ENCODE measurements around the gene MICU1. TPM values are rescaled to one million over a fixed set of nuclear protein-coding genes. Genes with fewer than 3 reads are reported as not detected.
A peak's percentile ranks its signal among the peaks of the same experiment; 100 is the strongest.

MICU1 gene
- total and polyA plus RNA-seq, 2 of the 13 experiments (the other 11 are each of a cell fraction or from before 2014, with no cell fraction given) = 32.5 to 56.1 TPM

DNA sequence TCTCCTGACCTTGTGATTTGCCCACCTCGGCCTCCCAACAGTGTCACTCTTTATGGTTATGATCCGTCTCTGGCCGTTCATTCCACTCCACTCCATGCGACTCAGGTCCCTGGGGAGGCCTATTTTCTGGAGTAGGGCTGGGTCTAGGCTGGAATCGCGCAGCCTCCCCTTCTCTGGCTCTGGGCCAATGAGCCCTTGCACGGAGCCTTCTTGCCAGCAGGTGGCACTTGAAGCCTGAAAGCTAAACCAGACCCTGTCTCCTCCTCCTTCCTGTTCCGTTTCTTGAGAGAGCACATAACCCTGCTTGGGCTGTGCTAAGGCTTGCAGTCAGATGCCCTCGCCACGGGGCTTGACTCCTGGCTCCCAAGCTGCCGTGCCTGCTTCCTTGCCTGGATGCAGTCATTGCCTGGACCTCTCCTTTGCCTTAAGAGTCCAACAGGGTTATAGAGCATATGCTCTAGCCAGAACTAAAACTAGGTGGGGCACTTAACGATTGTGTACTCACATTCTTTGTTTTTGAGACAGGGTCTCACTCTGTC is 261.6 kb downstream of the MICU1 start (continued):
- TF ChIP-seq DDIT3 (CRISPR knock-in tag; IDR thresholded peaks at IDR 0.05) = no peak
- TF ChIP-seq TFDP2 (CRISPR knock-in tag; IDR thresholded peaks at IDR 0.05) = no peak
- 0 out of 2 replicates have a peak, but pooled peaks have one; percentile 40 for TF ChIP-seq PPARG (CRISPR knock-in tag; conservative IDR thresholded peaks at IDR 0.05)
- TF ChIP-seq ZMAT3 (CRISPR knock-in tag; conservative IDR thresholded peaks at IDR 0.05) = no peak
- TF ChIP-seq, protein P1, sequence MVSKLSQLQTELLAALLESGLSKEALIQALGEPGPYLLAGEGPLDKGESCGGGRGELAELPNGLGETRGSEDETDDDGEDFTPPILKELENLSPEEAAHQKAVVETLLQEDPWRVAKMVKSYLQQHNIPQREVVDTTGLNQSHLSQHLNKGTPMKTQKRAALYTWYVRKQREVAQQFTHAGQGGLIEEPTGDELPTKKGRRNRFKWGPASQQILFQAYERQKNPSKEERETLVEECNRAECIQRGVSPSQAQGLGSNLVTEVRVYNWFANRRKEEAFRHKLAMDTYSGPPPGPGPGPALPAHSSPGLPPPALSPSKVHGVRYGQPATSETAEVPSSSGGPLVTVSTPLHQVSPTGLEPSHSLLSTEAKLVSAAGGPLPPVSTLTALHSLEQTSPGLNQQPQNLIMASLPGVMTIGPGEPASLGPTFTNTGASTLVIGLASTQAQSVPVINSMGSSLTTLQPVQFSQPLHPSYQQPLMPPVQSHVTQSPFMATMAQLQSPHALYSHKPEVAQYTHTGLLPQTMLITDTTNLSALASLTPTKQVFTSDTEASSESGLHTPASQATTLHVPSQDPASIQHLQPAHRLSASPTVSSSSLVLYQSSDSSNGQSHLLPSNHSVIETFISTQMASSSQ (IDR thresholded peaks at IDR 0.05; ENCODE audit: low read depth) = no peak
- TF ChIP-seq, protein P1 (CRISPR knock-in tag; IDR thresholded peaks at IDR 0.05; ENCODE audit: borderline replicate concordance) = no peak
- TF ChIP-seq ZNF749 (CRISPR knock-in tag; IDR thresholded peaks at IDR 0.05; ENCODE audit: borderline replicate concordance) = no peak
- no peak for TF ChIP-seq SAP130 (CRISPR knock-in tag; IDR thresholded peaks at IDR 0.05; ENCODE audit: low read depth)
- no peak for TF ChIP-seq ZNF639 (CRISPR knock-in tag; conservative IDR thresholded peaks at IDR 0.05)
- TF ChIP-seq ZNF501 (CRISPR knock-in tag; IDR thresholded peaks at IDR 0.05) = no peak
- no peak for TF ChIP-seq ZNF337 (CRISPR knock-in tag; IDR thresholded peaks at IDR 0.05; ENCODE audit: borderline replicate concordance, low read depth)
- TF ChIP-seq ZNF724P (CRISPR knock-in tag; IDR thresholded peaks at IDR 0.05; ENCODE audit: borderline replicate concordance) = no peak
- TF ChIP-seq ELF1 (CRISPR knock-in tag; IDR thresholded peaks at IDR 0.05) = no peak
- no peak for TF ChIP-seq ZNF720 (CRISPR knock-in tag; IDR thresholded peaks at IDR 0.05)
- no peak for TF ChIP-seq ATF6 (CRISPR knock-in tag; conservative IDR thresholded peaks at IDR 0.05)
- TF ChIP-seq SMARCE1 (IDR thresholded peaks at IDR 0.05; ENCODE audit: borderline replicate concordance) = no peak
- TF ChIP-seq ZNF558 (CRISPR knock-in tag; IDR thresholded peaks at IDR 0.05; ENCODE audit: borderline replicate concordance) = no peak
- TF ChIP-seq PBX3 (CRISPR knock-in tag; IDR thresholded peaks at IDR 0.05; ENCODE audit: borderline replicate concordance) = no peak
- no peak for TF ChIP-seq NAIF1 (CRISPR knock-in tag; IDR thresholded peaks at IDR 0.05; ENCODE audit: borderline replicate concordance)
- TF ChIP-seq ERF (CRISPR knock-in tag; IDR thresholded peaks at IDR 0.05) = no peak
- TF ChIP-seq ZNF205 (CRISPR knock-in tag; IDR thresholded peaks at IDR 0.05) = no peak

Data from HepG2 (cell line).